ENCODE data around the gene TGIF2. TPM values are rescaled to one million over a fixed set of nuclear protein-coding genes. Genes with fewer than 3 reads are reported as not detected.

The TGIF2 gene
- total and polyA plus RNA-seq, 12 donors, result 3.4 to 17.9 (median 11.2) TPM

DNA sequence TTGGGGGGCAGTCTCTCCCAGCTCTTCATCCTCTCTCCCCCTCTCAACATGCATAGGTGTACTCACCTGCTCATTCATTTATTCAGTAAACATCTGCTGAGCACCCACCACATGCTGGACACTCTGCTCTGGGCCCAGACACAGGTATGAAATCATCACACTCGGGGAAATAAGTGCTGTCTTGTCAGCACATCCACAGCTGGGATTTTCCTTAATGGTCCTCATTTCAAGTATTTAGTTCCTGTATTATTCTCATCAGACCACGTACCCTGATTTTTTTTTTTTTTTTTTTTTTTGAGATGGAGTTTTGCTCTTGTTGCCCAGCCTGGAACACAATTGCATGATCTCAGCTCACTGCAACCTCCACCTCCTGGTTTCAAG lies 51.5 kb downstream of the TGIF2 start:
- H3K9me3 ChIP-seq (replicated peaks in 1 of 3), result no peaks in the 10 kb centered on the region
- H3K4me3 ChIP-seq, result no peak overlapping the region
- H3K4me1 ChIP-seq (replicated peaks in 1 of 2), result no peaks in the 10 kb centered on the region
- no peak overlapping the region for H3K27ac ChIP-seq
- no peaks in the 10 kb centered on the region for H3K27me3 ChIP-seq
- no peak for DNase-seq
- WGBS, 4 donors, result 83 to 95% (median 84%) methylated on average over 2 of the region's 2 CpGs
- H3K36me3 ChIP-seq (replicated peaks in 1 of 2), result no peaks in the 10 kb centered on the region
- intact Hi-C loops (cut with DNase I), result no loop called here
- TF ChIP-seq CTCF (IDR thresholded peaks at IDR 0.05) (no peak), POLR2A (IDR thresholded peaks at IDR 0.05) (no peak)

GRCh38 chr20:36628076-36628475 lies 54.7 kb downstream of the TGIF2 start:
- Histone ChIP-seq H3K27me3 (no peaks in the 10 kb centered on the region), H3K4me3 (no peak overlapping the region), H3K27ac (no peak overlapping the region), H3K4me1 (replicated peaks in 1 of 2) (no peaks in the 10 kb centered on the region), H3K9me3 (replicated peaks in 1 of 3) (no peaks in the 10 kb centered on the region), H3K36me3 (replicated peaks in 1 of 2) (no peaks in the 10 kb centered on the region)
- intact Hi-C loops (cut with DNase I), result no loop called here
- TF ChIP-seq POLR2A (IDR thresholded peaks at IDR 0.05) (no peak), CTCF (IDR thresholded peaks at IDR 0.05) (no peak)
- 89 to 94% (median 89%) methylated on average over 7 of the region's 7 CpGs for WGBS, 4 donors
- DNase-seq, result no peak

GRCh38 chr20:36629719-36630681 lies 56.6 kb downstream of the TGIF2 start:
- no peaks in the 10 kb centered on the region for H3K4me1 ChIP-seq (replicated peaks in 1 of 2)
- no peak for DNase-seq
- 76 to 84% (median 78%) methylated on average over 14 to 15 of the region's 15 CpGs for WGBS, 4 donors
- no peaks in the 10 kb centered on the region for H3K27me3 ChIP-seq
- intact Hi-C loops (cut with DNase I), result no loop called here
- TF ChIP-seq CTCF (IDR thresholded peaks at IDR 0.05) (no peak), POLR2A (IDR thresholded peaks at IDR 0.05) (no peak)
- H3K9me3 ChIP-seq (replicated peaks in 1 of 3), result no peaks in the 10 kb centered on the region
- H3K4me3 ChIP-seq, result no peak overlapping the region
- no peaks in the 10 kb centered on the region for H3K36me3 ChIP-seq (replicated peaks in 1 of 2)
- H3K27ac ChIP-seq, result no peak overlapping the region

GRCh38 chr20:36631646-36632045 lies 58.2 kb downstream of the TGIF2 start:
- intact Hi-C loops (cut with DNase I), result no loop called here
- H3K36me3 ChIP-seq (replicated peaks in 1 of 2), result no peaks in the 10 kb centered on the region
- DNase-seq, result no peak
- WGBS, 4 donors, result 84 to 91% (median 89%) methylated on average over 6 of the region's 6 CpGs
- H3K4me3 ChIP-seq, result no peak overlapping the region
- no peak for TF ChIP-seq POLR2A (IDR thresholded peaks at IDR 0.05)
- TF ChIP-seq CTCF (IDR thresholded peaks at IDR 0.05), result no peak
- no peaks in the 10 kb centered on the region for H3K4me1 ChIP-seq (replicated peaks in 1 of 2)
- H3K9me3 ChIP-seq (replicated peaks in 1 of 3), result no peaks in the 10 kb centered on the region
- H3K27ac ChIP-seq, result no peak overlapping the region
- no peaks in the 10 kb centered on the region for H3K27me3 ChIP-seq

Data from adrenal gland (tissue), 12 donors.